Measurements from ENCODE around the gene C14orf119.

C14orf119 gene

GRCh38 chr14:23124337-23124954 lies 29.1 kb downstream of the C14orf119 start:
- H3K9me3 ChIP-seq (ENCODE audit: low read length) = no peaks in the 10 kb centered on the region
- no peaks in the 10 kb centered on the region for H3K27me3 ChIP-seq (ENCODE audit: insufficient read depth, low read length)
- H3K4me1 ChIP-seq (ENCODE audit: insufficient read depth, low read length) = peaks cover 7% of the 10 kb centered on the region
- H2AFZ ChIP-seq (ENCODE audit: low read depth, low read length) = no peak overlapping the region
- H3K4me3 ChIP-seq (ENCODE audit: low read length) = no peak overlapping the region
- H3K36me3 ChIP-seq (ENCODE audit: insufficient read depth, low read length) = no peaks in the 10 kb centered on the region

DNA sequence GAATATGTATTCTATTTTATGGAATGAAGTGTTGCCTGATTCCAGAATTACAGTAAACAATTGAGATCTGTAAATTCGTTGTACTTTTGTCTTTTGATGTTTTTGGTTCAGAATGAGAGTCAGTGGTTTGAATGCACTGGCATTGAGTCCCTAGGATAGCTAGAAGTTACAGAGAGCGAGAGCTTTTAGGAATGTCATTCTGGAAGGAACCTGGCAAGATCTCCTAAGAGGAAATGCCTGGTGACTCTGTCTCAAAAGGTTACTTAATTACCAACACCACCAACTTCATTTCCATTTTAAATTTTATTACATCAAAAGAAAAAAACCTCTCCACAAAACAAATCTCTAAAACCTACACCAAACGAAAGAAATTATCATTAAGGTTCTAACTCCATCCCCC lies 29.7 kb downstream of the C14orf119 start:
- Histone ChIP-seq H3K27me3 (ENCODE audit: insufficient read depth, low read length) (no peaks in the 10 kb centered on the region), H3K4me3 (ENCODE audit: low read length) (no peak overlapping the region), H2AFZ (ENCODE audit: low read depth, low read length) (no peak overlapping the region), H3K36me3 (ENCODE audit: insufficient read depth, low read length) (no peaks in the 10 kb centered on the region), H3K4me1 (ENCODE audit: insufficient read depth, low read length) (peaks cover 7% of the 10 kb centered on the region), H3K9me3 (ENCODE audit: low read length) (no peaks in the 10 kb centered on the region)

DNA sequence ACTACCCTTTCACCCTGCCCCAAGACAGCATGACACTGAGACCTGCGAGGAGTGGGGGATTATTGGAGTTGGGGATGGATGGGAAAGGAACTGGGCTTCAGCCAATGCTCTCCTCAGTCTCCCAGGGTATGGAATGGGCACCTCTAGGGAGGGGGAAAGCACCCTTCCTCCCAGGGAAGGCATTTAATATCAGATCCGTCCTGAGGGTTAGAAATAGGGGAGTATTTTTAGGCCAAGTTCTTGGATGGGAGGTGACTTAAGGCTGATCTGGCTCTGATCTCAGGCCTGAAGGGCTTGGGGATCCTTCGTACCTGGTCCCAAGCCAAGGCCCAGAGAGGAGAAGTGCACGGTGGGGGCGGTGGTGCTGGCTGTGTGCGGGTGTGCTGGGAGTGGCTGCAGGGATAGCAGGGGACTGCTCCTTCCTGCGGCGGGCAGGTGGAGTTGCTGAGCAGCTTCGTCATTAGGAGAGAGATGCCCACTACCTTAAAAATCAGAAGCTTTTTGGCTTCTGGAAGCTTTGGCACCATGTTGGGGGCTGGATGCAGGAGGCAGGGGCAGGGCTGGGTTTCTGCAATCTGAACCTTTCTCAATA lies 30.7 kb downstream of the C14orf119 start:
- no peak overlapping the region for H2AFZ ChIP-seq (ENCODE audit: low read depth, low read length)
- H3K9me3 ChIP-seq (ENCODE audit: low read length) = no peaks in the 10 kb centered on the region
- peaks cover 6% of the 10 kb centered on the region for H3K4me1 ChIP-seq (ENCODE audit: insufficient read depth, low read length)
- H3K4me3 ChIP-seq (ENCODE audit: low read length) = no peak overlapping the region
- H3K36me3 ChIP-seq (ENCODE audit: insufficient read depth, low read length) = no peaks in the 10 kb centered on the region
- H3K27me3 ChIP-seq (ENCODE audit: insufficient read depth, low read length) = no peaks in the 10 kb centered on the region

DNA sequence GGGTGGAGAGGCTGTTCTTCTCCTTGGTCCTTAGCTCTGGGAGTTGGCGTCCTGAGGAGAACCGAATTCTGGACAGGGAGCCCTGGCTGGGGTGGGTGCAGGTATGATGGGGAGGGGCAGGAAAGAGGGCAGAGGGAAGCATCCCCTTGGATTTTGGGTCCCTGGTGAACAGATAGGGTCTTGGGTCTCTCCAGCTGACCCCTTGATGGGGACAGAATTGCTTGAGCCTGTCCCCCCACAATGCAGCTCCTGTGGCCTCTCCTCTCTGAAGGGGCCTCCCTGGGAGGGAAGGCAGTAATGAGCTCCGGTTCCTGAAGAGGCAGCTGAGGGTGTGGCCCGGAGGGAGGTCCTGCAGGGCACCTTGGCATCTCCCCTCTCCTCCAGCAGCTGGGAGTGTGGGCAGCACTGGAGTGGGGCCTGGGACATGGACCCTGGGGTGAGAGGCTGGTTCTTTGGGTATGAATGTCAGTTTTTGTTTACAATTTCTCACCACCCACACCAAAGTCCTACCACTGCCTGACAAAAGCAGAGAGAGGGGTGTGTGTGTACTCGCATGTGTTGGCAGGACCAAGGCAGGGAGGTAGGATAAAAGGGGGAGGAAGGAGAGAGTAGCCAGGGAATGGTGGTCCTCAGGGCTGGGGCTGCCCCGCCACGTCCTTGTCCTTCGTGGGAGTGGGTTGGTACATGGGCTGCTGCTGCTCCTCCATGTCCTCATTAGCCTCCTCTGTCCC lies 31.4 kb downstream of the C14orf119 start:
- no peaks in the 10 kb centered on the region for H3K4me1 ChIP-seq (ENCODE audit: insufficient read depth, low read length)
- H2AFZ ChIP-seq (ENCODE audit: low read depth, low read length) = no peak overlapping the region
- H3K27me3 ChIP-seq (ENCODE audit: insufficient read depth, low read length) = no peaks in the 10 kb centered on the region
- H3K9me3 ChIP-seq (ENCODE audit: low read length) = no peaks in the 10 kb centered on the region
- H3K36me3 ChIP-seq (ENCODE audit: insufficient read depth, low read length) = no peaks in the 10 kb centered on the region
- no peak overlapping the region for H3K4me3 ChIP-seq (ENCODE audit: low read length)

DNA sequence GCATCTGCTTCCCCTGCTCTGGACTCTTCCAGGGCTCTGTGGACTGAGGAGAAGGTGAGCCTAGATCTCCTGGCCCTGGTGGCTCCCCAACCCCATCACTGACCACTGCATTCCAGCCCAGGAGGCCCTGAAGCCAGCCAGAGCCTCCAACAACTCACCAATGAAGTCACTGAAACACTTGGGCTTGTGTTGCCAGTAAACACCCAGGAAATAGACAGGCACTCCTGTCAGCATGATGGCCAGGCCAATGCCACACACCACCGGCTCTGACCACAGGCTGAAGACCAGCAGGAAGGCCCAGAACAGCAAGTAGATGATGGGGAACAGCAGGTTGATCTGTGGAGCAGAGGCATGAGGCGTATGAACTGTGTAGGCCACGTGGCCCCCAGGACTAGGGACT lies 32.6 kb downstream of the C14orf119 start:
- no peaks in the 10 kb centered on the region for H3K9me3 ChIP-seq (ENCODE audit: low read length)
- H3K4me3 ChIP-seq (ENCODE audit: low read length) = no peak overlapping the region
- no peaks in the 10 kb centered on the region for H3K36me3 ChIP-seq (ENCODE audit: insufficient read depth, low read length)
- no peaks in the 10 kb centered on the region for H3K27me3 ChIP-seq (ENCODE audit: insufficient read depth, low read length)
- H3K4me1 ChIP-seq (ENCODE audit: insufficient read depth, low read length) = no peaks in the 10 kb centered on the region
- no peak overlapping the region for H2AFZ ChIP-seq (ENCODE audit: low read depth, low read length)

GRCh38 chr14:23128969-23129758 lies 33.9 kb downstream of the C14orf119 start:
- Histone ChIP-seq H3K36me3 (ENCODE audit: insufficient read depth, low read length) (no peaks in the 10 kb centered on the region), H3K4me3 (ENCODE audit: low read length) (no peak overlapping the region), H2AFZ (ENCODE audit: low read depth, low read length) (no peak overlapping the region), H3K9me3 (ENCODE audit: low read length) (no peaks in the 10 kb centered on the region), H3K27me3 (ENCODE audit: insufficient read depth, low read length) (no peaks in the 10 kb centered on the region), H3K4me1 (ENCODE audit: insufficient read depth, low read length) (no peaks in the 10 kb centered on the region)

DNA sequence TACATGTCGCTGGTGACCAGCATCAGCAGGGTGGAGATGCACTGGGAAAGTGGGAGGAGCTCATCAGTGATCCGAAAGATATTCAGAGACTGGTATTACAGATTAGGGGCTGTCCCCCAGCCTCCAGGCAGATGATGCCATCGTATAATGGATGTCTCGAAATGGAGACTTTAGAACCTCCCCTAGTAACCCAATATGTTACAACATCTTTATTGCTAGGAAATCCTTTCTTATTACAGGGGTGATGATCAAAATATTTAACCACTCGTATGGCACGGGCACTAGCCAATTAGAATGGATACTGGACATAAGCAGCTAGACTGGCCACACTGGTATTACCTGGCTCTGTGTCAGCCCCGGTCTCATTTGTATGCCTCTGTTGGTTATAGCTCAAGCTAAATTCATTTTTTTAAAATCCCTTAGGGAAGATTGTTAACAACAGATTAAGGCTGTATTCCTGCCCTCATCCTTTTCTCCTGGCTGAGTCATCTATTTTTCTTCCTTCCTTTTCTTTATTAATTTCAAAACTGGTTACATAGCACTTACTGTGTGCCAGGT lies 34.5 kb downstream of the C14orf119 start:
- Histone ChIP-seq H3K9me3 (ENCODE audit: low read length) (no peaks in the 10 kb centered on the region), H3K4me3 (ENCODE audit: low read length) (no peak overlapping the region), H3K27me3 (ENCODE audit: insufficient read depth, low read length) (no peaks in the 10 kb centered on the region), H3K36me3 (ENCODE audit: insufficient read depth, low read length) (no peaks in the 10 kb centered on the region), H2AFZ (ENCODE audit: low read depth, low read length) (no peak overlapping the region), H3K4me1 (ENCODE audit: insufficient read depth, low read length) (no peaks in the 10 kb centered on the region)

- H3K36me3 ChIP-seq (ENCODE audit: insufficient read depth, low read length) = no peaks in the 10 kb centered on the region
- H2AFZ ChIP-seq (ENCODE audit: low read depth, low read length) = no peak overlapping the region
- no peaks in the 10 kb centered on the region for H3K27me3 ChIP-seq (ENCODE audit: insufficient read depth, low read length)
- H3K4me1 ChIP-seq (ENCODE audit: insufficient read depth, low read length) = no peaks in the 10 kb centered on the region
- no peak overlapping the region for H3K4me3 ChIP-seq (ENCODE audit: low read length)
- H3K9me3 ChIP-seq (ENCODE audit: low read length) = no peaks in the 10 kb centered on the region
Observed at GRCh38 chr14:23130871-23131270, 35.6 kb downstream of the C14orf119 start.

DNA sequence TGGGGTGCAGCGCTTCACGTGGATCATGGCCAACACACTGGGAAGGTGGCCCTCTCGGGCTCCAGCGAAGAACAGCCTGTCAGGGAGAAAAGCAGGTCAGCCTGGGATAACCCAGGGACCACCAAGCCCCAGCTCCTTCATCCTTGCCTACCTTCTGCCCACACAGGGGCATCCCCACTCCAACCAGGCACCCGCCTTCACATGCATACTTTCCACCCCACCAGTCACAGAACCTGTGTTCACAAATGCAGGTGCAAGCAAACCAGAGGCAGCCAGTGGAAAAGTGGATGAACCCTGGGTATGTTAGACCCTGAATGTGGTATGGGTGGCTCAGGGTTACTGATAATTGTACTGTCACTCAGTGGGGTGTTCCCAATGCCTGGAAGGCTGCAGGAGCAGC lies 36.2 kb downstream of the C14orf119 start:
- H3K4me3 ChIP-seq (ENCODE audit: low read length) = no peak overlapping the region
- H3K36me3 ChIP-seq (ENCODE audit: insufficient read depth, low read length) = no peaks in the 10 kb centered on the region
- H2AFZ ChIP-seq (ENCODE audit: low read depth, low read length) = no peak overlapping the region
- H3K9me3 ChIP-seq (ENCODE audit: low read length) = no peaks in the 10 kb centered on the region
- no peaks in the 10 kb centered on the region for H3K4me1 ChIP-seq (ENCODE audit: insufficient read depth, low read length)
- no peaks in the 10 kb centered on the region for H3K27me3 ChIP-seq (ENCODE audit: insufficient read depth, low read length)

- H3K4me1 ChIP-seq (ENCODE audit: insufficient read depth, low read length) = no peaks in the 10 kb centered on the region
Observed at GRCh38 chr14:23132970-23133369, 37.7 kb downstream of the C14orf119 start.

GRCh38 chr14:23136566-23137133 lies 41.3 kb downstream of the C14orf119 start:
- H3K27me3 ChIP-seq (ENCODE audit: insufficient read depth, low read length) = no peaks in the 10 kb centered on the region

More at GRCh38 chr14:23132970-23133369, 37.7 kb downstream of the C14orf119 start:
- Histone ChIP-seq H3K9me3 (ENCODE audit: low read length) (no peaks in the 10 kb centered on the region), H3K36me3 (ENCODE audit: insufficient read depth, low read length) (no peaks in the 10 kb centered on the region), H2AFZ (ENCODE audit: low read depth, low read length) (no peak overlapping the region), H3K27me3 (ENCODE audit: insufficient read depth, low read length) (no peaks in the 10 kb centered on the region), H3K4me3 (ENCODE audit: low read length) (no peak overlapping the region)

GRCh38 chr14:23137192-23137812 lies 42.0 kb downstream of the C14orf119 start:
- Histone ChIP-seq H3K27me3 (ENCODE audit: insufficient read depth, low read length) (no peaks in the 10 kb centered on the region), H3K4me1 (ENCODE audit: insufficient read depth, low read length) (no peaks in the 10 kb centered on the region), H3K36me3 (ENCODE audit: insufficient read depth, low read length) (no peaks in the 10 kb centered on the region), H2AFZ (ENCODE audit: low read depth, low read length) (no peak overlapping the region), H3K9me3 (ENCODE audit: low read length) (no peaks in the 10 kb centered on the region), H3K4me3 (ENCODE audit: low read length) (no peak overlapping the region)

More at GRCh38 chr14:23136566-23137133, 41.3 kb downstream of the C14orf119 start:
- Histone ChIP-seq H3K36me3 (ENCODE audit: insufficient read depth, low read length) (no peaks in the 10 kb centered on the region), H3K4me3 (ENCODE audit: low read length) (no peak overlapping the region), H3K4me1 (ENCODE audit: insufficient read depth, low read length) (no peaks in the 10 kb centered on the region), H3K9me3 (ENCODE audit: low read length) (no peaks in the 10 kb centered on the region), H2AFZ (ENCODE audit: low read depth, low read length) (no peak overlapping the region)

Measured in neuron (in vitro differentiated cells).